WTC11 (cell line): ENCODE results near the gene NUP62. TPM values are rescaled to one million over a fixed set of nuclear protein-coding genes. Genes with fewer than 3 reads are reported as not detected.

Experiments used
- ATAC-seq: fragments of 200-7000 bp; cut with Tn5 transposase; 2 replicates; pipeline ENCODE4 v1.10.0; 2021; ENCODE audit warnings: mild to moderate bottlenecking, moderate library complexity
- CTCF ChIA-PET: fragments of 300-600 bp; sonication (Branson Sonifier 250); formaldehyde crosslinking; loops from one replicate; lab custom pipeline; 2021; ENCODE audit warnings: antibody characterized with exemption; lab: Charles Lee
- POLR2A ChIA-PET: fragments of 350-600 bp; sonication (Branson Sonifier 250); formaldehyde crosslinking; loops from one replicate; lab custom pipeline; 2021; ENCODE audit warnings: antibody characterized with exemption; lab: Charles Lee
- DNase-seq: peaks from one replicate; pipeline ENCODE4 v3.0.0; 2021; ENCODE audit warnings: low spot score
- H3K27ac Mint-ChIP-seq: 2 replicates; pipeline ENCODE4 v1.8.0; 2021; ENCODE audit warnings: mixed read lengths
- H3K27me3 Mint-ChIP-seq: 2 replicates; pipeline ENCODE4 v1.8.0; 2021; ENCODE audit warnings: low read depth, mild to moderate bottlenecking, moderate library complexity, mixed read lengths
- H3K36me3 Mint-ChIP-seq: 2 replicates; pipeline ENCODE4 v1.8.0; 2021; ENCODE audit warnings: mixed read lengths
- H3K4me1 Mint-ChIP-seq: 2 replicates; pipeline ENCODE4 v1.8.0; 2022; ENCODE audit warnings: mixed read lengths
- H3K4me3 Mint-ChIP-seq: 2 replicates; pipeline ENCODE4 v1.8.0; 2021; ENCODE audit warnings: mild to moderate bottlenecking, moderate library complexity, mixed read lengths
- H3K9me3 Mint-ChIP-seq: 2 replicates; pipeline ENCODE4 v1.8.0; 2021; ENCODE audit warnings: mixed read lengths
- ELF4 ChIP-seq: sonication (generic); formaldehyde crosslinking; IDR thresholded peaks from 2 replicates; pipeline ENCODE4 v1.8.1; 2022; ENCODE audit warnings: low read depth, mild to moderate bottlenecking, moderate library complexity, missing genetic modification reagents
- GRHL2 ChIP-seq: fragments of 250-450 bp; sonication (Bioruptor Pico); IDR thresholded peaks from 2 replicates; pipeline ENCODE4 v1.8.0; 2022; ENCODE audit warnings: mild to moderate bottlenecking, moderate library complexity; ENCODE audit not compliant: insufficient replicate concordance, severe bottlenecking
- NFATC4 ChIP-seq: fragments of 250-450 bp; sonication (Bioruptor Pico); IDR thresholded peaks from 2 replicates; pipeline ENCODE4 v1.9.0; 2021; ENCODE audit warnings: mild to moderate bottlenecking
- NR3C1 ChIP-seq: sonication (generic); formaldehyde crosslinking; conservative IDR thresholded peaks from 2 replicates; pipeline ENCODE4 v1.8.1; 2023; ENCODE audit warnings: low read depth, mild to moderate bottlenecking, missing genetic modification reagents
- SP1 ChIP-seq: sonication (generic); formaldehyde crosslinking; conservative IDR thresholded peaks from 2 replicates; pipeline ENCODE4 v1.8.1; 2022; ENCODE audit warnings: missing genetic modification reagents
- ZNF396 ChIP-seq: fragments of 250-450 bp; sonication (Bioruptor Pico); IDR thresholded peaks from 2 replicates; pipeline ENCODE4 v1.8.0; 2021; ENCODE audit warnings: mild to moderate bottlenecking, moderate library complexity, borderline replicate concordance
- ZNF423 ChIP-seq: fragments of 250-450 bp; sonication (Bioruptor Pico); IDR thresholded peaks from 2 replicates; pipeline ENCODE4 v2.1.2; 2022; ENCODE audit warnings: mild to moderate bottlenecking, moderate library complexity
- ZNF671 ChIP-seq: fragments of 250-450 bp; sonication (Bioruptor Pico); IDR thresholded peaks from 2 replicates; pipeline ENCODE4 v1.8.0; 2021; ENCODE audit warnings: mild to moderate bottlenecking
- total RNA-seq: library from RNA; stranded (reverse); gene quantifications from 3 replicates; pipeline ENCODE4 v1.2.3, GENCODE V29; 2021
- TF ChIP-seq, protein P1 (sequence below): sonication (generic); formaldehyde crosslinking; IDR thresholded peaks from 2 replicates; pipeline ENCODE4 v1.8.1; 2023; ENCODE audit warnings: mild to moderate bottlenecking, missing genetic modification reagents
- TF ChIP-seq, protein P2 (sequence below): fragments of 250-450 bp; sonication (Bioruptor Pico); IDR thresholded peaks from 2 replicates; pipeline ENCODE4 v1.9.0; 2021; ENCODE audit warnings: mild to moderate bottlenecking
- TF ChIP-seq, protein P3 (sequence below): sonication (generic); formaldehyde crosslinking; IDR thresholded peaks from 2 replicates; pipeline ENCODE4 v1.8.1; 2022; ENCODE audit warnings: missing genetic modification reagents, borderline replicate concordance
- TF ChIP-seq, protein P4 (sequence below): fragments of 250-450 bp; sonication (Bioruptor Pico); conservative IDR thresholded peaks from 2 replicates; pipeline ENCODE4 v1.9.0; 2021; ENCODE audit warnings: mild to moderate bottlenecking
- TF ChIP-seq, protein P5 (sequence below): sonication (generic); formaldehyde crosslinking; conservative IDR thresholded peaks from 2 replicates; pipeline ENCODE4 v1.8.1; 2023; ENCODE audit warnings: mild to moderate bottlenecking, low read depth, missing genetic modification reagents, moderate library complexity
- TF ChIP-seq, protein P6 (sequence below): sonication (generic); formaldehyde crosslinking; IDR thresholded peaks from 2 replicates; pipeline ENCODE4 v1.8.0; 2023; ENCODE audit warnings: mild to moderate bottlenecking, missing genetic modification reagents
- TF ChIP-seq, protein P7 (sequence below): sonication (generic); formaldehyde crosslinking; IDR thresholded peaks from 2 replicates; pipeline ENCODE4 v1.8.1; 2023; ENCODE audit warnings: mild to moderate bottlenecking, moderate library complexity, missing genetic modification reagents
- TF ChIP-seq, protein P8 (sequence below): sonication (generic); formaldehyde crosslinking; IDR thresholded peaks from 2 replicates; pipeline ENCODE4 v1.8.1; 2023; ENCODE audit warnings: mild to moderate bottlenecking, missing genetic modification reagents, moderate library complexity
- TF ChIP-seq, protein P9 (sequence below): fragments of 250-450 bp; sonication (Bioruptor Pico); IDR thresholded peaks from 2 replicates; pipeline ENCODE4 v1.9.0; 2021; ENCODE audit warnings: moderate library complexity, mild to moderate bottlenecking, inconsistent platforms, borderline replicate concordance

The NUP62 gene
- total RNA-seq, 1 experiment from 2014 or later, result 87.1 TPM

DNA sequence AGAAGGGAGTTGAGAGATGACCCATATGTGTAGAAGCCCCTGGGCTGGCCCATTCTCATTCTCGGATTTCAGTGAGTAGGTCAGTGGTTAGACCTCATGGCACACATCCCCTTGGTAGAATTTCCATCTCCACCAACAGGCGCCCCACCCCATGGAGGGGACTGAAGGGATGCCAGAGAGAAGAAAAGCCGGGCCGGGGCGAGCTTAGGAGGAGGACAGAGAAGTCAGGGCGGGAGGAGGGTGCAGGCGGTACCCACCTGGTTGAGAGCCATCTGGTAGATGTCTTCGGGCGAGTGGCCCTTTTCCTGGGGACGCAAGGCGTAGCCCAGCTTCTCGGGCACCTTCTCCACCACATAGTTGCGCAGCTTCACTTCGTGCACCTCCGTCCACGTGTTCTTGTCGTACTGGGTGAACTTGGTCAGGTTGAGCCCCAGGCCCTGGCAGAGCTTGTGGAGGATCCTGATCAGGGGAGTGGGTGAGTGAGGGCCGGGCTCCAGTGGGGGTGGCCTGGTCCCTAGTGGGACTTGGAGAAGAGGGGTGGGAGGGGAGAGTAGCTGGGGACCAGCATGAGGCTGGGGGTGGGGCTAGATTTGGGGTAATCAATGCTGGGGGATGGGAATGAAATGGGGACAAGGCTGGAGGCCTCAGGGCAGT, 35.2 kb downstream of the NUP62 start:
- no peak overlapping the region for H3K27ac Mint-ChIP-seq

More for the DNA sequence above, 35.2 kb downstream of the NUP62 start:
- no peak for ATAC-seq
- Mint-ChIP-seq H3K9me3 (no peaks in the 10 kb centered on the region), H3K36me3 (0 out of 2 replicates have a peak, but pooled peaks cover 7% of the 10 kb centered on the region), H3K4me3 (no peak overlapping the region), H3K27me3 (peaks cover 43% of the 10 kb centered on the region), H3K4me1 (peaks cover 15% of the 10 kb centered on the region)
- POLR2A ChIA-PET, result interaction anchor here (0.6 to 1.6 kb wide), 3 partner anchors 17 to 64 kb away, joined by 4 to 7 read pairs (median 4); partner anchors contain the start of genes AKT1S1 and TBC1D17
- CTCF ChIA-PET, result interaction anchor here (0.5 to 1.8 kb wide), 6 partner anchors 8 to 143 kb away, joined by 3 to 6 read pairs (median 5); no protein-coding TSS in a partner anchor
- TF ChIP-seq, protein P1, sequence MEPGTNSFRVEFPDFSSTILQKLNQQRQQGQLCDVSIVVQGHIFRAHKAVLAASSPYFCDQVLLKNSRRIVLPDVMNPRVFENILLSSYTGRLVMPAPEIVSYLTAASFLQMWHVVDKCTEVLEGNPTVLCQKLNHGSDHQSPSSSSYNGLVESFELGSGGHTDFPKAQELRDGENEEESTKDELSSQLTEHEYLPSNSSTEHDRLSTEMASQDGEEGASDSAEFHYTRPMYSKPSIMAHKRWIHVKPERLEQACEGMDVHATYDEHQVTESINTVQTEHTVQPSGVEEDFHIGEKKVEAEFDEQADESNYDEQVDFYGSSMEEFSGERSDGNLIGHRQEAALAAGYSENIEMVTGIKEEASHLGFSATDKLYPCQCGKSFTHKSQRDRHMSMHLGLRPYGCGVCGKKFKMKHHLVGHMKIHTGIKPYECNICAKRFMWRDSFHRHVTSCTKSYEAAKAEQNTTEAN, result no peak
- TF ChIP-seq, protein P2, sequence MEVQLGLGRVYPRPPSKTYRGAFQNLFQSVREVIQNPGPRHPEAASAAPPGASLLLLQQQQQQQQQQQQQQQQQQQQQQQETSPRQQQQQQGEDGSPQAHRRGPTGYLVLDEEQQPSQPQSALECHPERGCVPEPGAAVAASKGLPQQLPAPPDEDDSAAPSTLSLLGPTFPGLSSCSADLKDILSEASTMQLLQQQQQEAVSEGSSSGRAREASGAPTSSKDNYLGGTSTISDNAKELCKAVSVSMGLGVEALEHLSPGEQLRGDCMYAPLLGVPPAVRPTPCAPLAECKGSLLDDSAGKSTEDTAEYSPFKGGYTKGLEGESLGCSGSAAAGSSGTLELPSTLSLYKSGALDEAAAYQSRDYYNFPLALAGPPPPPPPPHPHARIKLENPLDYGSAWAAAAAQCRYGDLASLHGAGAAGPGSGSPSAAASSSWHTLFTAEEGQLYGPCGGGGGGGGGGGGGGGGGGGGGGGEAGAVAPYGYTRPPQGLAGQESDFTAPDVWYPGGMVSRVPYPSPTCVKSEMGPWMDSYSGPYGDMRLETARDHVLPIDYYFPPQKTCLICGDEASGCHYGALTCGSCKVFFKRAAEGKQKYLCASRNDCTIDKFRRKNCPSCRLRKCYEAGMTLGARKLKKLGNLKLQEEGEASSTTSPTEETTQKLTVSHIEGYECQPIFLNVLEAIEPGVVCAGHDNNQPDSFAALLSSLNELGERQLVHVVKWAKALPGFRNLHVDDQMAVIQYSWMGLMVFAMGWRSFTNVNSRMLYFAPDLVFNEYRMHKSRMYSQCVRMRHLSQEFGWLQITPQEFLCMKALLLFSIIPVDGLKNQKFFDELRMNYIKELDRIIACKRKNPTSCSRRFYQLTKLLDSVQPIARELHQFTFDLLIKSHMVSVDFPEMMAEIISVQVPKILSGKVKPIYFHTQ (CRISPR knock-in tag), result no peak
- TF ChIP-seq ZNF396 (CRISPR knock-in tag) (no peak), NFATC4 (CRISPR knock-in tag) (no peak), ZNF671 (CRISPR knock-in tag) (no peak), NR3C1 (no peak), SP1 (CRISPR knock-in tag) (no peak), ZNF423 (CRISPR knock-in tag) (no peak), GRHL2 (CRISPR knock-in tag) (no peak), ELF4 (no peak)
- TF ChIP-seq, protein P3, sequence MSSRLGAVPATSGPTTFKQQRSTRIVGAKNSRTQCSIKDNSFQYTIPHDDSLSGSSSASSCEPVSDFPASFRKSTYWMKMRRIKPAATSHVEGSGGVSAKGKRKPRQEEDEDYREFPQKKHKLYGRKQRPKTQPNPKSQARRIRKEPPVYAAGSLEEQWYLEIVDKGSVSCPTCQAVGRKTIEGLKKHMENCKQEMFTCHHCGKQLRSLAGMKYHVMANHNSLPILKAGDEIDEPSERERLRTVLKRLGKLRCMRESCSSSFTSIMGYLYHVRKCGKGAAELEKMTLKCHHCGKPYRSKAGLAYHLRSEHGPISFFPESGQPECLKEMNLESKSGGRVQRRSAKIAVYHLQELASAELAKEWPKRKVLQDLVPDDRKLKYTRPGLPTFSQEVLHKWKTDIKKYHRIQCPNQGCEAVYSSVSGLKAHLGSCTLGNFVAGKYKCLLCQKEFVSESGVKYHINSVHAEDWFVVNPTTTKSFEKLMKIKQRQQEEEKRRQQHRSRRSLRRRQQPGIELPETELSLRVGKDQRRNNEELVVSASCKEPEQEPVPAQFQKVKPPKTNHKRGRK (CRISPR knock-in tag), result no peak
- TF ChIP-seq, protein P4, sequence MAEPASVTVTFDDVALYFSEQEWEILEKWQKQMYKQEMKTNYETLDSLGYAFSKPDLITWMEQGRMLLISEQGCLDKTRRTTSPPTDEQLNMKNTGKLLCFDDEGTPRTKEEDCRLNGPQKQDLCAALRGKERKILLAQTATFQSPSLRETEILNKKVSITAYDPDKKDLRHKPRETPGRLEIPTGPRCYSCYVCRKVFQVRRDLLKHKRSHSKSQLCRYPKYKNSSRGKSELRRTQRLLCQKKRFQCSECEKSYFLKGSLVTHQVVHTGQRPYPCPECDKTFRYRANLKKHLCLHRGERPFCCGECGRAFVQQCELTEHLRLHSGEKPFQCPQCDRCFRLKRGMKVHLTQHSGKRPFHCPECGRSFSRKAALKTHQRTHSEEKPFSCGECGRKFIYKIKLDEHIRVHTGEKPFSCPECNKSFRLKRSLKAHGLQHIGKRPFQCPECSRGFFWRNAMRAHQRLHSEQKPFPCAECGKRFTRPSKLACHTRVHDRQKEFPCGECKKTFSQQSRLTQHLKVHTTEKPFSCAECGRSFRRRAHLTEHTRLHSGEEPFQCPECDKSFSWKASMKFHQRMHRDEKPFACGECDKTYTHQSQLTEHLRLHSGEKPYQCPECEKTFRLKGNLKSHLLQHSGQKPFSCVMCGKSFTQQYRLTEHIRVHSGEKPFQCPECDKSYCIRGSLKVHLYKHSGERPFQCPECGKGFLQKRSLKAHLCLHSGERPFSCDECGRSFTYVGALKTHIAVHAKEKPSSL (CRISPR knock-in tag), result no peak
- TF ChIP-seq, protein P5, sequence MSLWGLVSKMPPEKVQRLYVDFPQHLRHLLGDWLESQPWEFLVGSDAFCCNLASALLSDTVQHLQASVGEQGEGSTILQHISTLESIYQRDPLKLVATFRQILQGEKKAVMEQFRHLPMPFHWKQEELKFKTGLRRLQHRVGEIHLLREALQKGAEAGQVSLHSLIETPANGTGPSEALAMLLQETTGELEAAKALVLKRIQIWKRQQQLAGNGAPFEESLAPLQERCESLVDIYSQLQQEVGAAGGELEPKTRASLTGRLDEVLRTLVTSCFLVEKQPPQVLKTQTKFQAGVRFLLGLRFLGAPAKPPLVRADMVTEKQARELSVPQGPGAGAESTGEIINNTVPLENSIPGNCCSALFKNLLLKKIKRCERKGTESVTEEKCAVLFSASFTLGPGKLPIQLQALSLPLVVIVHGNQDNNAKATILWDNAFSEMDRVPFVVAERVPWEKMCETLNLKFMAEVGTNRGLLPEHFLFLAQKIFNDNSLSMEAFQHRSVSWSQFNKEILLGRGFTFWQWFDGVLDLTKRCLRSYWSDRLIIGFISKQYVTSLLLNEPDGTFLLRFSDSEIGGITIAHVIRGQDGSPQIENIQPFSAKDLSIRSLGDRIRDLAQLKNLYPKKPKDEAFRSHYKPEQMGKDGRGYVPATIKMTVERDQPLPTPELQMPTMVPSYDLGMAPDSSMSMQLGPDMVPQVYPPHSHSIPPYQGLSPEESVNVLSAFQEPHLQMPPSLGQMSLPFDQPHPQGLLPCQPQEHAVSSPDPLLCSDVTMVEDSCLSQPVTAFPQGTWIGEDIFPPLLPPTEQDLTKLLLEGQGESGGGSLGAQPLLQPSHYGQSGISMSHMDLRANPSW, result no peak
- TF ChIP-seq, protein P6, sequence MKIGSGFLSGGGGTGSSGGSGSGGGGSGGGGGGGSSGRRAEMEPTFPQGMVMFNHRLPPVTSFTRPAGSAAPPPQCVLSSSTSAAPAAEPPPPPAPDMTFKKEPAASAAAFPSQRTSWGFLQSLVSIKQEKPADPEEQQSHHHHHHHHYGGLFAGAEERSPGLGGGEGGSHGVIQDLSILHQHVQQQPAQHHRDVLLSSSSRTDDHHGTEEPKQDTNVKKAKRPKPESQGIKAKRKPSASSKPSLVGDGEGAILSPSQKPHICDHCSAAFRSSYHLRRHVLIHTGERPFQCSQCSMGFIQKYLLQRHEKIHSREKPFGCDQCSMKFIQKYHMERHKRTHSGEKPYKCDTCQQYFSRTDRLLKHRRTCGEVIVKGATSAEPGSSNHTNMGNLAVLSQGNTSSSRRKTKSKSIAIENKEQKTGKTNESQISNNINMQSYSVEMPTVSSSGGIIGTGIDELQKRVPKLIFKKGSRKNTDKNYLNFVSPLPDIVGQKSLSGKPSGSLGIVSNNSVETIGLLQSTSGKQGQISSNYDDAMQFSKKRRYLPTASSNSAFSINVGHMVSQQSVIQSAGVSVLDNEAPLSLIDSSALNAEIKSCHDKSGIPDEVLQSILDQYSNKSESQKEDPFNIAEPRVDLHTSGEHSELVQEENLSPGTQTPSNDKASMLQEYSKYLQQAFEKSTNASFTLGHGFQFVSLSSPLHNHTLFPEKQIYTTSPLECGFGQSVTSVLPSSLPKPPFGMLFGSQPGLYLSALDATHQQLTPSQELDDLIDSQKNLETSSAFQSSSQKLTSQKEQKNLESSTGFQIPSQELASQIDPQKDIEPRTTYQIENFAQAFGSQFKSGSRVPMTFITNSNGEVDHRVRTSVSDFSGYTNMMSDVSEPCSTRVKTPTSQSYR, result no peak
- TF ChIP-seq, protein P7, sequence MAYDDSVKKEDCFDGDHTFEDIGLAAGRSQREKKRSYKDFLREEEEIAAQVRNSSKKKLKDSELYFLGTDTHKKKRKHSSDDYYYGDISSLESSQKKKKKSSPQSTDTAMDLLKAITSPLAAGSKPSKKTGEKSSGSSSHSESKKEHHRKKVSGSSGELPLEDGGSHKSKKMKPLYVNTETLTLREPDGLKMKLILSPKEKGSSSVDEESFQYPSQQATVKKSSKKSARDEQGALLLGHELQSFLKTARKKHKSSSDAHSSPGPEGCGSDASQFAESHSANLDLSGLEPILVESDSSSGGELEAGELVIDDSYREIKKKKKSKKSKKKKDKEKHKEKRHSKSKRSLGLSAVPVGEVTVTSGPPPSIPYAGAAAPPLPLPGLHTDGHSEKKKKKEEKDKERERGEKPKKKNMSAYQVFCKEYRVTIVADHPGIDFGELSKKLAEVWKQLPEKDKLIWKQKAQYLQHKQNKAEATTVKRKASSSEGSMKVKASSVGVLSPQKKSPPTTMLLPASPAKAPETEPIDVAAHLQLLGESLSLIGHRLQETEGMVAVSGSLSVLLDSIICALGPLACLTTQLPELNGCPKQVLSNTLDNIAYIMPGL (CRISPR knock-in tag), result no peak
- TF ChIP-seq, protein P8, sequence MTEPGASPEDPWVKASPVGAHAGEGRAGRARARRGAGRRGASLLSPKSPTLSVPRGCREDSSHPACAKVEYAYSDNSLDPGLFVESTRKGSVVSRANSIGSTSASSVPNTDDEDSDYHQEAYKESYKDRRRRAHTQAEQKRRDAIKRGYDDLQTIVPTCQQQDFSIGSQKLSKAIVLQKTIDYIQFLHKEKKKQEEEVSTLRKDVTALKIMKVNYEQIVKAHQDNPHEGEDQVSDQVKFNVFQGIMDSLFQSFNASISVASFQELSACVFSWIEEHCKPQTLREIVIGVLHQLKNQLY, result no peak
- TF ChIP-seq, protein P9, sequence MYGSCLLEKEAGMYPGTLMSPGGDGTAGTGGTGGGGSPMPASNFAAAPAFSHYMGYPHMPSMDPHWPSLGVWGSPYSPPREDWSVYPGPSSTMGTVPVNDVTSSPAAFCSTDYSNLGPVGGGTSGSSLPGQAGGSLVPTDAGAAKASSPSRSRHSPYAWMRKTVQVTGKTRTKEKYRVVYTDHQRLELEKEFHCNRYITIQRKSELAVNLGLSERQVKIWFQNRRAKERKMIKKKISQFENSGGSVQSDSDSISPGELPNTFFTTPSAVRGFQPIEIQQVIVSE (CRISPR knock-in tag), result no peak
- no peak for DNase-seq
